Fibroblast of upper back skin (primary cell): ENCODE results near the gene NOP10.
A peak's percentile ranks its signal among the peaks of the same experiment; 100 is the strongest.

Experiments
- DNase-seq: peaks from one replicate; pipeline ENCODE4 v3.0.0-alpha.2; 2013

Gene NOP10

DNA sequence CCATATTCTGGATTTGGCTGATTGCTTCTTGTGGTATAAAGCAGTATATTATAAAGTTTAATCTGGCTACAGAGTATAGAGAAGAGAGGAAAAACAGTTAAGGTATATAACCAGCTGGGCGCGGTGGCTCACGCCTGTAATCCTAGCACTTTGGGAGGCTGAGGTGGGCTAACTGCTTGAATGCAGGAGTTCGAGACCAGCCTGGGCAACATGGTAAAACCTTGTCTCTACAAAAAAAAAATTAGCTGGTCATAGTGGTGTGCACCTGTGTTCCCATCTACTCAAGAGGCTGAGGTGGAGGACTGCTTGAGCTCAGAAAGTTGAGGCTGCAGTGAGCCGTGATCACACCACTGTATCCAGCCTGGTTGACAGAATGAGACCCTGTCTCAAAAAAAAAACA, 12.7 kb downstream of the NOP10 start:
- no peak for DNase-seq

GRCh38 chr15:34329006-34329405, 13.9 kb downstream of the NOP10 start:
- no peak for DNase-seq

DNA sequence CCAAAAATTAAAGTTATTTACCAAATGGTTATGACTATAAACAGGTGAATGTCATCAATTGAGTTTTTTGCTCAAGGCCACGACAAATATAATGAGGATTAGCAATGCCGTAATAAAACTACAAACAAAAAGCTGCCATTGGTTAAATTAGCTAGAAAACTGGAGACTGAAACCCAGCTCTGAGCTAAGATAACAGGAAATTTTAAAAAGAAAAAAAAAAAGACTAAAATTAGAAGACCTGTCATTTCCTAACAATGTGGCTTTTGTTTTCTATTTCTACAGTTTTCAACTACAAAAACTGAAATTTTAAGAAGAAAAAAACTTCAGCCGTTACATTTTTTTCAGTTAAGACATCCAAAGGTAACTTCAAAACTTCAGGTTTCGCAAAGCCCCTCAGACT, 15.0 kb downstream of the NOP10 start:
- DNase-seq, result no peak

DNA sequence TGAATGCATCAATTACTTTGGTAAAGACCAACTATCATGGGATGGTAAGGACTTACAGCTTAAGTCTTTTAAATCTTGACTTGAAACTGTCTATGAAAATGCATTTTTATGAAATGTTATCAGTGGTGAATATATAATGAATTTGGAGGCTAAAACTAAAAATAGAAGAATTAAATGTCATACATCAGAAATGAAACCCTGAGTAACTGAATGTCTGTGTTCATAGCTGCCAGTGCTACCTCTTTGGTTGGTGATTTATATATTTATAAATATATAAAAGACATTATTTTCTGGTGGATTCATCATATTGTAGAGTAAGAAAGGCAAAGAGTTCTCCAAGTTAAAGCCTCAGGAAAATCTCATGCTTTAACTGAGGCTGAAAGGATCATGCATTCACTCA, 17.6 kb downstream of the NOP10 start:
- DNase-seq, result no peak

DNA sequence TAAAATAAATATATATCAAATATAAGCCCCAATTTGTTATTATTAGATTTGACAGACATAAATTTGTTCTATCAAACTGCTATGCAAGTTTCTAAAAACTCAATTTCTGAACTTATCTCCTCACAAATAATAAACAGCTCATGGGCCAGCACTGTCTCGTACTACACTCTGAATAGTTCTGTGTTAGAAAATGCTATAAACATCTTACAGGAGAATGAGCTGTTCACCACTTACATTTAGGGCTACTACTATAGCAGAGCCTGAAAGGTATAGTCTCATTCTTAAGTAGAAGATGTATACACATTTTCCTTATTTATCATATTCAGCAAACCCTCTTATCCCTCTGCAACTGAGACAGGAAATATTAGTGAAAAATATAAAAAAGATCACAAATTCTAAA, 18.0 kb downstream of the NOP10 start:
- no peak for DNase-seq

GRCh38 chr15:34323217-34323616, 19.7 kb downstream of the NOP10 start:
- no peak for DNase-seq

DNA sequence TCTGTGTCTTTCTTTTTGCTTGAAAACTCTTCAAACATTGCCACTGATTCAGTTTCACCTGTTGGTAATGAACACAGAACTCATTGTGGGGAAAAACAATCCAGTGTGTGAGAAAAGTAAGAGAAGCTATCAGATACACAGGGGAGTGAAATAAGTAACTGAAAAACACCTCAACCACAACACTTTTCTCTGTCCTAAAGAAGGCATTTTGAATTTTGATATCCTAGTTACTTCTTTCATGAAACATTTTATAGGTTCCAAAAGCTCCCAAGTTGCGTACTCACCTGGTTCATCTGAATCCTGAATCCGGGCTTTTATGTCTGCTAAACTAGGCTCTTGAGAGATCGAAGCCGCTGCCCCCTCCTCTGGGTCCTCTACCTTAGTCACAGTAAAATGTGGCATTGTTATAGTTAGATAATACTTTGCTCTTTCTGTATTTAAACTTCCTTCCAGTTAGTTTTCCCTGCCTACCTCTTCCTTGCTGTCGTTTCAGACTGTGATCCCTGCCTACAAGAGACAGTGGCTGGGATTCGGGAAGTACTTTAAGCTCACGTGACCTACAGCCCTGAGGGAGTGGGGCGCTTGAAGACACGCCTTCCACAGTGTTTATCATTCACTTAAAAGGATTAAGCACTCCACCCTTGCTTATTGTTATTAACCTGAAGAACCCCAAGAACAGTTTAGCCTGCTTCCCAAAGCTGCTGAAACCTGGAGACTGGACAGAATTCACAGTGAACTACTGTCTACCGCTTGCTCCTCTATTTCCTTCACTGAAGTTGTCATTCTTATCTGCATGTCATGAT, 24.5 kb downstream of the NOP10 start:
- DNase-seq, result peak; percentile 62

GRCh38 chr15:34314491-34315490, 28.1 kb downstream of the NOP10 start:
- no peak for DNase-seq

- no peak for DNase-seq
Observed at GRCh38 chr15:34311563-34311962, 31.4 kb downstream of the NOP10 start.

GRCh38 chr15:34304613-34305012, 38.3 kb downstream of the NOP10 start:
- peak; percentile 54 for DNase-seq

GRCh38 chr15:34301058-34301457, 41.9 kb downstream of the NOP10 start:
- DNase-seq, result no peak

DNA sequence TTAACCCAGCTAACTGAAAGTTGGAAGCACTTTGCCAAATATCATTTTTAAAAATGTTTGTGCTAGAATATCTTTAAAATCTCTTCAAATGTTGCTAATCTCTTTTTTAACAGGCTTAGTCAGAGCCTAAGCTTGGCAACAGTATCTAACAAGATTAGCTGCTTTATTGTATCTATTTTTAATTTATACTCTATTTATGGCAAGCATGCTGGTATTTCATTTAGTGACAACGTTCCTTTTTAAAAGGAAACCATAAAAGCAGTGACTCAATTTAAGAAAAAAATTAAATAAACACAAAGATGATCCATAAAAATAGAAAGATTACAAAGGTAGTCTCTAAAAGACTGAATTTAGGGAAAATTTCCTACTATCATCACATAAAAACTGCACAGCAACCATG, 45.9 kb downstream of the NOP10 start:
- peak; percentile 0 for DNase-seq

GRCh38 chr15:34292621-34293020, 50.3 kb downstream of the NOP10 start:
- no peak for DNase-seq
